Stimulated activated CD4-positive, alpha-beta T cell treated with anti-CD3 and anti-CD28 coated beads, Interleukin-12 subunit alpha, Interleukin-12 subunit beta, amount 100 ng/mL, for 24 hours (primary cell): ENCODE results near the gene IMPA2.
A peak's percentile ranks its signal among the peaks of the same experiment; 100 is the strongest.
"Not testable (repeated sequence)": the region's sequence is repeated elsewhere in the genome, so short reads cannot be mapped to it uniquely, and the experiment has no call there.

Source experiments
- DNase-seq, 2 experiments: peaks; one replicate each; pipeline ENCODE4 v3.0.0-alpha.2; 2020; ENCODE audit warnings: low read depth in 2 of 2

The IMPA2 gene

DNA sequence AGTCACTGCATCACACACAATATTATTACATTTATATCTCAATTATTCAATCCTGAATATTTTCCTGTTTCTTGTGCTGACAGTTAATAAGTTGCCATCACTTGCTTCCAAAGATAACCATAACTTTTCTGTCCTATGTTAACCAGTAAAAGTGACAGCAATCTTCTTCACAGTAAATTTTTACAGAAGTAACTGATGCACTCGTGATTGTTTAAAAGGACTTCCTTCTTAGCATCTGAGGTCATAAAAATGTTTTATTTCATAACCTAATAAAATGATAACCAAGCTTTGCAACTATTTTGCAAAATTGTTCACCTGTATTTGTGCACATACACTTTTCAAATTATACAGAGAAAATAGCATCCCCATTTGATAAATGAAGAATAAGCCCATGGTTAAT, 91.7 kb downstream of the IMPA2 start:
- DNase-seq: no peak

- DNase-seq: no peak
Measured at GRCh38 chr18:12074736-12075135, 93.4 kb downstream of the IMPA2 start.

- DNase-seq: peak in 1 of 2 experiments; percentile 4
Measured at GRCh38 chr18:12076424-12077140, 95.3 kb downstream of the IMPA2 start.

DNA sequence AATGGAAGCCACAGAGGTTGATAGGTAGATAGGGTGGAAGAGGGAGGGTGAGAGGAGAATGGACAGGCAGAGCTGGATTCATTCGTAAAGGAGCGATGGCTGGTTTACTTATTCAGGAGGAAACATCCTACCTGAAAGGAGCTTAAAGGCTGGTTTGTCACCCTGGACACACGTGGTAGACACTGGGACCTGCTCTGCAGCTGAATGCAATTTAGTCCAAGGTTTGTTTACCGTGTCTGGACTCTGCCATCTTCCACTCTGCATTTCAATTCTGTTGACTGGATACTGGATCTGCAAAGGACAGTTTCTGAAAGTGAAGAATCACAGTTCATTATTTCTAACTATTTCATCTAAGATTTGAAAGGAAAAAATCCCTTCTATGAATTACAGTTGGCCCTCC, 96.7 kb downstream of the IMPA2 start:
- DNase-seq: not testable (repeated sequence)

- no peak for DNase-seq
Measured at GRCh38 chr18:12079491-12080237, 98.4 kb downstream of the IMPA2 start.
